ENCODE data around the gene TEX14.

Gene TEX14

DNA sequence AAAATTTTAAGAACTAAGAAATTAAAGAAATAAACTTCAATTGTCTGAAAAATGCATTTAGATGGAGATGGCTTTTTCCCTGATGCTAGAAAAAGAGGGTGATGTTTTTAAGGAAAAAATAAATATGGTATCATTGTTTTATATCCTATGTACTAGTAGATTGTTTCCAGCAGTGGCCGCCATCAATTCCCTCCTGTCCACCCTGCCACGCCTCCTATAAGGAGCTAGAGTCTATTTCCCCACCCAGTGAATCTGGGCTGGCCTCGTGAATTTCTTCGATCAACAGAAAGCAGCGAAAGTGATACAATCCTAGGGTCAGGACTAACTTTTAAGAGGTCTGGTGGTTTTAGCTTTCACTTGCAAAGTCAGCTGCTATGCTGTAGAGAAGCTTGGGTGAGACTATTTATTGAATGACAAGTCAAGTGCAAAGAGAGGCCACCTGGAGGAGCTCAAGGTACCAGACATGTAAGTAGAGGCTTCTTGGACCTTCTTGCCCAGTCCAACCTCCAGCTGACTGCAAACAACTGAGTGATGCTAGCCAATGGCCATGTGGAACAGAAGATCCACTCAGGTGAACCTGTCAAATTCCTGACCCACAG is 96.6 kb downstream of the TEX14 start:
- H3K36me3 Mint-ChIP-seq (ENCODE audit: low read depth), result no peaks in the 10 kb centered on the region
- peaks cover 5% of the 10 kb centered on the region for H3K27me3 Mint-ChIP-seq (ENCODE audit: low read depth, poor library complexity)
- peaks cover 17% of the 10 kb centered on the region for H3K4me1 Mint-ChIP-seq
- no peaks in the 10 kb centered on the region for H3K9me3 Mint-ChIP-seq
- TF ChIP-seq, protein P1, sequence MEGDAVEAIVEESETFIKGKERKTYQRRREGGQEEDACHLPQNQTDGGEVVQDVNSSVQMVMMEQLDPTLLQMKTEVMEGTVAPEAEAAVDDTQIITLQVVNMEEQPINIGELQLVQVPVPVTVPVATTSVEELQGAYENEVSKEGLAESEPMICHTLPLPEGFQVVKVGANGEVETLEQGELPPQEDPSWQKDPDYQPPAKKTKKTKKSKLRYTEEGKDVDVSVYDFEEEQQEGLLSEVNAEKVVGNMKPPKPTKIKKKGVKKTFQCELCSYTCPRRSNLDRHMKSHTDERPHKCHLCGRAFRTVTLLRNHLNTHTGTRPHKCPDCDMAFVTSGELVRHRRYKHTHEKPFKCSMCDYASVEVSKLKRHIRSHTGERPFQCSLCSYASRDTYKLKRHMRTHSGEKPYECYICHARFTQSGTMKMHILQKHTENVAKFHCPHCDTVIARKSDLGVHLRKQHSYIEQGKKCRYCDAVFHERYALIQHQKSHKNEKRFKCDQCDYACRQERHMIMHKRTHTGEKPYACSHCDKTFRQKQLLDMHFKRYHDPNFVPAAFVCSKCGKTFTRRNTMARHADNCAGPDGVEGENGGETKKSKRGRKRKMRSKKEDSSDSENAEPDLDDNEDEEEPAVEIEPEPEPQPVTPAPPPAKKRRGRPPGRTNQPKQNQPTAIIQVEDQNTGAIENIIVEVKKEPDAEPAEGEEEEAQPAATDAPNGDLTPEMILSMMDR (IDR thresholded peaks at IDR 0.05), result no peak
- no peak overlapping the region for H3K27ac Mint-ChIP-seq
- no peak for DNase-seq
- H3K4me3 Mint-ChIP-seq, result no peak overlapping the region

DNA sequence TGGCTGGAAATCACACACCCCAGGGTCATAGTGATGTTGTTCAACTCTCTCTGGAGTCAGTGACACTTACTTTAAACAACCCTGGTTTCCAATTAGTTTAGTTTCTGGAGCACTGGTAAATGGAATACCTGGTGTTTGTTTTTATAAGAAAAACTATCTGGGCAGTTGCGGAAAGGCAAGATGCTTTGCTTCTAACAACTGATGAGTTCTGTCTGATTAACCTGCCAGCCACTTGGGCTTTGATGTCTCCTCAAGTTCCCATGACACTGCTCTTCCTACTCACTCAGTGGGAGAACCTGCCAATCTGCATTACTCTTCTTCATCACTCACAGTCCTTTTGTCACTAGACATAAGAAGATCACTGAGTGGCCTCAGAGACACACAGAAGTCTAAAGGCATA is 98.7 kb downstream of the TEX14 start:
- peak overlapping the region; percentile 47 for H3K27ac Mint-ChIP-seq
- H3K36me3 Mint-ChIP-seq (ENCODE audit: low read depth), result no peaks in the 10 kb centered on the region
- no peaks in the 10 kb centered on the region for H3K27me3 Mint-ChIP-seq (ENCODE audit: low read depth, poor library complexity)
- no peaks in the 10 kb centered on the region for H3K9me3 Mint-ChIP-seq
- peaks cover 17% of the 10 kb centered on the region for H3K4me1 Mint-ChIP-seq
- DNase-seq, result no peak
- TF ChIP-seq, protein P1 (IDR thresholded peaks at IDR 0.05), result no peak
- no peak overlapping the region for H3K4me3 Mint-ChIP-seq

- peaks cover 17% of the 10 kb centered on the region for H3K4me1 Mint-ChIP-seq
- DNase-seq, result no peak
- H3K27ac Mint-ChIP-seq, result no peak overlapping the region
- H3K4me3 Mint-ChIP-seq, result no peak overlapping the region
- no peaks in the 10 kb centered on the region for H3K36me3 Mint-ChIP-seq (ENCODE audit: low read depth)
- peaks cover 4% of the 10 kb centered on the region for H3K27me3 Mint-ChIP-seq (ENCODE audit: low read depth, poor library complexity)
- TF ChIP-seq, protein P1 (IDR thresholded peaks at IDR 0.05), result peak; percentile 35
- no peaks in the 10 kb centered on the region for H3K9me3 Mint-ChIP-seq
These were observed 100.4 kb downstream of the TEX14 start for GRCh38 chr17:58591455-58591854.

GRCh38 chr17:58590377-58590776 is 101.5 kb downstream of the TEX14 start:
- TF ChIP-seq, protein P1 (IDR thresholded peaks at IDR 0.05), result no peak
- H3K4me3 Mint-ChIP-seq, result no peak overlapping the region
- peaks cover 9% of the 10 kb centered on the region for H3K27me3 Mint-ChIP-seq (ENCODE audit: low read depth, poor library complexity)
- H3K36me3 Mint-ChIP-seq (ENCODE audit: low read depth), result no peaks in the 10 kb centered on the region
- H3K9me3 Mint-ChIP-seq, result no peaks in the 10 kb centered on the region
- no peak overlapping the region for H3K27ac Mint-ChIP-seq
- no peak for DNase-seq
- H3K4me1 Mint-ChIP-seq, result peaks cover 16% of the 10 kb centered on the region

GRCh38 chr17:58587713-58588117 is 104.1 kb downstream of the TEX14 start:
- H3K27me3 Mint-ChIP-seq (ENCODE audit: low read depth, poor library complexity), result peaks cover 15% of the 10 kb centered on the region
- H3K4me1 Mint-ChIP-seq, result no peaks in the 10 kb centered on the region
- H3K4me3 Mint-ChIP-seq, result no peak overlapping the region
- H3K9me3 Mint-ChIP-seq, result no peaks in the 10 kb centered on the region
- H3K27ac Mint-ChIP-seq, result no peak overlapping the region
- H3K36me3 Mint-ChIP-seq (ENCODE audit: low read depth), result no peaks in the 10 kb centered on the region
- DNase-seq, result peak; percentile 73
- TF ChIP-seq, protein P1 (IDR thresholded peaks at IDR 0.05), result peak; percentile 90

GRCh38 chr17:58586009-58586644 is 105.7 kb downstream of the TEX14 start:
- H3K4me3 Mint-ChIP-seq, result no peak overlapping the region
- TF ChIP-seq, protein P1 (IDR thresholded peaks at IDR 0.05), result no peak
- no peak for DNase-seq

More at GRCh38 chr17:58586009-58586644, 105.7 kb downstream of the TEX14 start:
- Mint-ChIP-seq H3K36me3 (ENCODE audit: low read depth) (no peaks in the 10 kb centered on the region), H3K27ac (no peak overlapping the region), H3K27me3 (ENCODE audit: low read depth, poor library complexity) (peaks cover 15% of the 10 kb centered on the region), H3K9me3 (no peaks in the 10 kb centered on the region), H3K4me1 (no peaks in the 10 kb centered on the region)

Data from nephron progenitor cell (in vitro differentiated cells).